ENCODE measurements around the gene THADA.

THADA gene

GRCh38 chr2:43333656-43334144 lies 262.1 kb downstream of the THADA start:
- Histone ChIP-seq H3K27ac (ENCODE audit: poor library complexity, severe bottlenecking) (peak overlapping the region; percentile 17), H3K36me3 (ENCODE audit: low read depth) (no peaks in the 10 kb centered on the region), H3K4me1 (ENCODE audit: insufficient read depth, poor library complexity, severe bottlenecking) (peaks cover 12% of the 10 kb centered on the region), H3K27me3 (ENCODE audit: insufficient read depth, poor library complexity, severe bottlenecking) (no peaks in the 10 kb centered on the region), H3K9me3 (ENCODE audit: severe bottlenecking) (no peaks in the 10 kb centered on the region), H3K4me3 (ENCODE audit: severe bottlenecking) (no peak overlapping the region)
- ATAC-seq (ENCODE audit: low read depth) (peak; percentile 65), DNase-seq (ENCODE audit: low spot score) (no peak)
- no peak for TF ChIP-seq CTCF (IDR thresholded peaks at IDR 0.05; ENCODE audit: poor library complexity, severe bottlenecking)

DNA sequence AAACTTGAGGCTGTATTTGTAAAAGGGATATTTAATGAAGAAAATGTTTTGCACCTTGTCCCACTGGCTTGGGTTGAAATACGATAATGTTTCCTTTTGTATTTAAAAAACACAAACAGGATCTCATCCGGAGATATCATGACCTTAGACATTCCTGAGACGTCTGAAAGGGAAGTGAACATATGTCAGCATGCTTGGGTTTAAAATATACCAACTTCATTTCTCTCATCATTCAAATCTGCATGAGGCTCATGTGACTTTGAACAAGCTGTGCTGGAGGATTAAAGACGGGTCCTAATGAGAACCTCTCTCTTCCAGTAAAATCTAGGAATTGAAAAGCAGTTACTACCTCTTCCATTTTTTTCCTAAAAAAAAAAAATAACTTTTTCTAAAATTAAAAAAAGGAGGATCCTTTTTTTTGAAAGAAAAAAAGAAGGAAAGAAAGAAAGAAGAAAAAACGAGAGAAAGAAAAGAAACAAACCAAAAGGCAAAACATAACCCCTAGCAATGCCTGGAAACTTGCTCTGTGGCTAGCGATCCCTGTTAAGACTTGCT lies 262.7 kb downstream of the THADA start:
- Histone ChIP-seq H3K4me3 (ENCODE audit: severe bottlenecking) (no peak overlapping the region), H3K27ac (ENCODE audit: poor library complexity, severe bottlenecking) (peak overlapping the region; percentile 17), H3K27me3 (ENCODE audit: insufficient read depth, poor library complexity, severe bottlenecking) (no peaks in the 10 kb centered on the region), H3K36me3 (ENCODE audit: low read depth) (no peaks in the 10 kb centered on the region), H3K9me3 (ENCODE audit: severe bottlenecking) (no peaks in the 10 kb centered on the region), H3K4me1 (ENCODE audit: insufficient read depth, poor library complexity, severe bottlenecking) (peaks cover 12% of the 10 kb centered on the region)
- DNase-seq (ENCODE audit: low spot score), result no peak
- peak; percentile 25; the same call in 1 of the 3 replicates for ATAC-seq (ENCODE audit: low read depth)
- no peak for TF ChIP-seq CTCF (IDR thresholded peaks at IDR 0.05; ENCODE audit: poor library complexity, severe bottlenecking)

GRCh38 chr2:43332653-43333052 lies 263.2 kb downstream of the THADA start:
- ATAC-seq (ENCODE audit: low read depth), result no peak
- Histone ChIP-seq H3K27ac (ENCODE audit: poor library complexity, severe bottlenecking) (no peak overlapping the region), H3K4me3 (ENCODE audit: severe bottlenecking) (no peak overlapping the region), H3K27me3 (ENCODE audit: insufficient read depth, poor library complexity, severe bottlenecking) (no peaks in the 10 kb centered on the region), H3K4me1 (ENCODE audit: insufficient read depth, poor library complexity, severe bottlenecking) (peaks cover 12% of the 10 kb centered on the region), H3K9me3 (ENCODE audit: severe bottlenecking) (no peaks in the 10 kb centered on the region), H3K36me3 (ENCODE audit: low read depth) (no peaks in the 10 kb centered on the region)
- no peak for DNase-seq (ENCODE audit: low spot score)
- TF ChIP-seq CTCF (IDR thresholded peaks at IDR 0.05; ENCODE audit: poor library complexity, severe bottlenecking), result no peak

- peaks cover 12% of the 10 kb centered on the region for H3K4me1 ChIP-seq (ENCODE audit: insufficient read depth, poor library complexity, severe bottlenecking)
- H3K9me3 ChIP-seq (ENCODE audit: severe bottlenecking), result no peaks in the 10 kb centered on the region
- no peak for ATAC-seq (ENCODE audit: low read depth)
- no peaks in the 10 kb centered on the region for H3K27me3 ChIP-seq (ENCODE audit: insufficient read depth, poor library complexity, severe bottlenecking)
- TF ChIP-seq CTCF (IDR thresholded peaks at IDR 0.05; ENCODE audit: poor library complexity, severe bottlenecking), result no peak
- H3K36me3 ChIP-seq (ENCODE audit: low read depth), result no peaks in the 10 kb centered on the region
- H3K27ac ChIP-seq (ENCODE audit: poor library complexity, severe bottlenecking), result no peak overlapping the region
- no peak for DNase-seq (ENCODE audit: low spot score)
- no peak overlapping the region for H3K4me3 ChIP-seq (ENCODE audit: severe bottlenecking)
Observed at GRCh38 chr2:43331422-43331821, 264.4 kb downstream of the THADA start.

GRCh38 chr2:43329637-43330036 lies 266.2 kb downstream of the THADA start:
- no peak overlapping the region for H3K4me3 ChIP-seq (ENCODE audit: severe bottlenecking)
- H3K36me3 ChIP-seq (ENCODE audit: low read depth), result no peaks in the 10 kb centered on the region
- ATAC-seq (ENCODE audit: low read depth), result no peak
- H3K27ac ChIP-seq (ENCODE audit: poor library complexity, severe bottlenecking), result no peak overlapping the region
- H3K4me1 ChIP-seq (ENCODE audit: insufficient read depth, poor library complexity, severe bottlenecking), result peaks cover 12% of the 10 kb centered on the region
- H3K27me3 ChIP-seq (ENCODE audit: insufficient read depth, poor library complexity, severe bottlenecking), result no peaks in the 10 kb centered on the region
- no peak for DNase-seq (ENCODE audit: low spot score)
- TF ChIP-seq CTCF (IDR thresholded peaks at IDR 0.05; ENCODE audit: poor library complexity, severe bottlenecking), result no peak
- H3K9me3 ChIP-seq (ENCODE audit: severe bottlenecking), result no peaks in the 10 kb centered on the region

Measured in RWPE2 (cell line).